Fibroblast of skin of right biceps (primary cell): ENCODE data around the gene CCDC17.
A peak's percentile ranks its signal among the peaks of the same experiment; 100 is the strongest.
"Not testable (repeated sequence)": the region's sequence is repeated elsewhere in the genome, so short reads cannot be mapped to it uniquely, and the experiment has no call there.

Source experiments
- DNase-seq: peaks from one replicate; pipeline ENCODE4 v3.0.0-alpha.2; 2013

The CCDC17 gene

DNA sequence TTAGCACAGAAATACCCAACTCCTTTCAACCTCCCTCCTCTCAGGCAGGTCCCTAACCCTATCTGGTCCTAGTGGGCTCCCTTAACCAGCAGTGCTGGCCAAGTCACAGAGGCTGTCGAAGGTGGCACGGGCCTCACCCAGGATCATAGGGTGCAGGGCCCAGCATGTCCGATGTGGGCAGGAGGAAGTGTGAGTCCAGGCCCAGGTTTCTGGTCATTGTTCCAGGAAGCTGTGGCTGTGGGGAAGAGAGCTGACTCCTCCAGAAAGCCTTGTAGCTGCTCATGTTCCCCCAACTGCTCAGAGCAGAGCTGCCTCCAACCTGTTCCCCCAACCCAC lies 2.4 kb downstream of the CCDC17 start:
- no peak for DNase-seq

DNA sequence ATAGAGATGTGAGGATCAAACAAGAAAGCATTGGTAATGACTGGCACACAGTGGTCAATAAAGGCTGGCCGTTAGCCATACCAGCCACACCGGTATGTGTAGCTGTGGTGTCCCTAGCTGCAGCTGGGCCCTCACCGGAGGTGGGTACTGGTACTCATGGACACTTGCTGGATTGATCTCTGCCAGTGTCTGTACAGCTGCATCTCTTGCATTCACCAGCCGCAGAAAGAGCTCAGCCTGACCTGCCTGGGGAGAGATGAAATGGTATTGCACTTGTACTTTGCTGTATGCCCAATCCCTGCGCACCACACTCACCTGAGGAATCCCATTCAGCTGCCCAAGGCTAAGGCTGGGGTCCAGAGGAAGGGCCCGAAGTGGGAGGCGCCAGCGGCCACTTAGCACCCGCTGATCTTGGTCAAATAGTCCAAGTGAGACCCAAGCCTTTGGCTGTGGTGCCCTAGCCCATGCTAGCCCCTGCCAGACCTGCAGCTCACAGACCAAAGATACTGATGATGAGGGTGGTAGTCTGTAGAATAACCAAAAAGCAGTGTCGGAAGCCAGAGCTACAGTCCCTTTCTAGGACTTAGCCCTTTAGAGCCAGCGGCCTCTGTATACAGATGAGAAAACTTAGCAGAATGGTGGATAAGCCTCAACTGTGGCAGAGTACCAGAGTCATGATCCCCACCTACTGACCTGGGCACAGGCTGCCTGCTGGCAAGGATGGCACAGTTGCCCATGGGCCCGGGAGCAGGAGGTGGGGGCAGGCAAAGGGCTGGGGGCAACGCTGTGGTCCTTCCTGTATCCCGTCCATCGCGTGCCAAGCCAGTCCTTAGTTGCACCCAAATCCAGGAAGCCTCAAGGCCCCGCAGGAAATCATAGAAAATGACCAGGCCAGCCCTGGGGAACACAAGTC lies 3.0 kb downstream of the CCDC17 start:
- DNase-seq: no peak

DNA sequence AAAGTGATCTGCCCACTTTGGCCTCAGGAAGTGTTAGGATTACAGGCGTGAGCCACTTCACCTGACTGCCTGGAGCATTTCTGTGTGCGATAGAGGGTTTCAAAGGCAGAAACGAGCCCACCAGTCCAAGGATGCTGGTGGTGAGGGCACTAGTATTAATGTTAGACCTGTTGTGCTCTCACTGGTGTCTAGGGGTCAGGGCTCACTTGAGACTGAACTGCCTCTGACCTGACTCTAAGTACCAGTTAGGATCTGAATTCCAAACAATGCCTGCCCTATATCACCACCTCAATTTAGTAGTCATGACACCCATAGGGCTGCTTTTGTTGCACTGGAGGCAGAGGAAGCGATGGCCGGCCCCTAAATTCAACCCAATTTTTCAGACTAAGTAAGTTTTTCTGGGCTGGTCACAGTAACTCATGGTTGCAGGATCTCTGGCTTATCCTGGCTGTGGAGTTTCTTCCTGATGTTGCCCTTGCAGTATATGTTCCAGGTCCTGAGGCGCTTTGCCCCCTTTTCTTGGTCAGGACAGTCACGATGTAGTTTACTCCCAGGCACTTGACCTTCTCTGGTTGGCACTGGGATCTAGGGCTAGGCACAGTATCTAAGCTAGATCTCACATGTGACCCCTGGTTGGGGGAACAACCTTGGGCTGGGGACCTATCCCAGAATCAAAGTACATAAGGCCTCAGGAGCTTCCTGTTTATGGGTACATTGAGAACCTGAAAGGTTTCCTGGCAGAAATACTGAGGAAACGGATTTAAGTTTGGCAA lies 4.5 kb downstream of the CCDC17 start:
- DNase-seq: no peak

DNA sequence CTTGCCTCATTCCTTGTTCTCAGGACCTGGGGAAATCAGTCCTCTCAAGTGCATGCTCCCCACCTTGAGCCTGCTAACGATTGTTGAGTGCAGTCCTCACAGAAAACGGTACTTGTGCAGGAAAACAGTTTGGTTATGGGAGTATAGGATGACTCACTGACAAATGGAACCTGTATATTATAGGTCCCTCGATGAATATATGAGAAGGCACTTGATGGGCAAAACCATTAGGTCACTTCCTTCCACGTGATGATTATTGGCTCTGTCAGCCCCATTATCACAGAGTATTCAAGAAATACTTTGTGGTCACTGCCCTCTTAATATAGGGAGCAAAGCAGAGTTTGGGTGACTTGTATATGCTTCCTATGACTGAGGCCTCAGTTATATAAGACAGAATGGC lies 6.2 kb downstream of the CCDC17 start:
- peak; percentile 28 for DNase-seq

DNA sequence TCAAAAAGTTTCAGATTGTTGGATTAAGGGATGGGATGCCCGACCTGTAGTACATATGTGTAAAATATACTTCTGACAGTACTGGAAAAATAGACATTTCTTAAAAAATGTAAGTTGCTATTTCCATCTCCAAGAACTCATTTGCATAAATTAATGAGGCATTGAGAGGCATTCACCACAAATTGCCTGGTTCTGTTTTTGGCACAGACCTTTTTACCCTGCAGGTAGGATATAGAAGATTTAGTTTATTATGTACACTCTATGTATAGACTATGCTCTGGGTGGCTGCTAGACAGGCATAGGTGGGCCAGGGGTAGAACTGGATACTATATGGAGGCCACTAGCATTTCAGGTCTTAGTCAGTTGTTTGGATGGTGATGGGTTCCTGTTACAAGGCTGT lies 8.0 kb downstream of the CCDC17 start:
- no peak for DNase-seq

DNA sequence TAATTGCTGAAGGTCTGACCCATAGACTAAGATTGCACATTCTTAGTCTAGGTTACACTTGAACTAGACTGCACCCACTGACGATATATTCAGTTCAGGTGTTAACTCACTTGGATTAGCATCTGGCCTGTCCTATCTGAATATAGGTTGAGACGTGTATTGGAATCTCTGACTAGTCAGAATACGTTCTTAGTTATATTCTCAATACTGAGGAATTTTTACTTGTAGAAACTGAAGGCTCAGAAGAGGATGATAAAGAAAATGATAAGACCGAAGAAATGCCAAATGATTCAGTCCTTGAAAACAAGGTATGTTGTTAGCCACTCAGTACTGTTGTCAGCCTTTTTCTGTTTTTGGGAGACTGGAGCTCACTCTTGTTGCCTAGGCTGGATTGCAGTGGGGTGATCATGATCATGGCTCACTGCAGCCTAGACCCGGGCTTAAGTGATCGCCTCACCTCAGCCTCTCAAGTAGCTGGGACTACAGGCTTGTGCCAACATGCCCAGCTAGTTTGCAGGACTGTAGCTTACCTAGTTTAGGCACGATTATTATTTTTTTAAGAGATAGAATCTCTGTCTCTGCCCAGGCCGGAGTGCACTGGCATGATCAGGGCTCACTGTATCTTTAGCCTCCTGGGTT lies 10.8 kb downstream of the CCDC17 start:
- no peak for DNase-seq

DNA sequence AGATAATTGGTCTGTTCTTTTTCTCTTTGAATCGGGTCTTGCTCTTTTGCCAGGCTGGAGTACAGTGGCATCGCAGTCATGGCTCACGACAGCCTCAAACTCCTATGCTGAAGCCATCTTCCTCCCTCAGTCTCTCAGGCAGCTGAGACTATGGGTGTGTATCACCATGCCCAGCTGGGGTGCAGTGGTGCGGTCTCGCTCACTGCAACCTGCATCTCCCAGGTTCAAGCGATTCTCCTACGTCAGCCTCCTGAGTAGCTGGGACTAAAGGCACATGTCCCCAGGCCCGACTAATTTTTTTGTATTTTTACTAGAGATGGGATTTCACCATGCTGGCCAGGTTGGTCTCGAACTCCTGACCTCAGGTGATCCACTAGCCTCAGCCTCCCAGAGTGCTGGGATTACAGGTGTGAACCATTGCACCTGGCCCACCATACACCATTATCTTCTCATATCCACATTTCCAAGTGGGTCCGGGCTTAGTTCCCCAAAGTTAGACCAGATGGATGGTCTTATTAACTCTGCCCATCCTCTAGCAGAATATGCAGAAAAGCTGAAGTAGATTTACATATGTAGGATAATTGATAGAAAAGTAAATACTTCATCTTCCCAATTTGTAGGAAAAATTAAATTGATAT lies 13.1 kb downstream of the CCDC17 start:
- DNase-seq: no peak

DNA sequence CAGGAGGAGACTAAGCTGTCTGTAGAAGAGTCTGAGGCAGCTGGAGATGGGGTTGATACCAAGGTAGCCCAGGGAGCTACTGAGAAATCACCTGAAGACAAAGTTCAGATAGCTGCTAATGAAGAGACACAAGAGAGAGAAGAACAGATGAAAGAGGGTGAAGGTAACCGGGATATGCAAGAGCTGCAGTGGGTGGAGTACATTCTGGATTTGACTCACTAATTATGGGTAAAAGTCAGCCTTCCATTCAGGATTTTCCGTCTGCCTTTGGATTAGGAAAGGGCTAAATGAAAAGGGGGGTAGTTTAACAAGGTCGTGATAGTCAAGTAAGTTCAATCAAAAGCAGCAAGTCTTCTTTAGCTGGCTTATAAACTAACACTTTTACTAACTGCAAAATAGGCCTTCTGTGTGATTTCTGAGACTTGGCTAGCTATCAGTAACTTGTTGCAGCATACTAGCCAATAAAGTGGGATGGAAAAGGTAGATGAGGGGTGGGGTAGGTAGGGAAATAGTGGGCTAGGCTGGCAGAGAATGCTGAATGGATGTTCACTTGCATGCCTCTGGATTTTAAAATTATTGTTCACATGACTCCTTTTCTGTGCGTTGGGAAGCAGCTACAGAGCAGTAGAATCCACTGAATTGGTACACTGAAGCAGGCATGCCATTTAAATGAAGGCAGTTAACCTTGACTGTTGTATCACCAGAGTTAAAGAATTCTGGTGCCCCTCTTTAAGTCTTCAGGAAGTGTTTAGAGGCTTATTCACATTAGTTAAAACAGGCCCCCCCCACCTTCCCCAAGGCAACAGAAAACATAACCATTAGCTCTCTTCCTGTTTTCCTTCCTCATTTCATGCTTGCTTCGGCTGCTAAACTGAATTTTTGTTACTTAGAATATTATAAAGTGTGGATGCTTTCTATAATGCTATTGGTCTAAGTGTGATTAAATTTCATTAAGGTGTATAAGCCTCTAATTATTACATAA lies 15.4 kb downstream of the CCDC17 start:
- DNase-seq: no peak

DNA sequence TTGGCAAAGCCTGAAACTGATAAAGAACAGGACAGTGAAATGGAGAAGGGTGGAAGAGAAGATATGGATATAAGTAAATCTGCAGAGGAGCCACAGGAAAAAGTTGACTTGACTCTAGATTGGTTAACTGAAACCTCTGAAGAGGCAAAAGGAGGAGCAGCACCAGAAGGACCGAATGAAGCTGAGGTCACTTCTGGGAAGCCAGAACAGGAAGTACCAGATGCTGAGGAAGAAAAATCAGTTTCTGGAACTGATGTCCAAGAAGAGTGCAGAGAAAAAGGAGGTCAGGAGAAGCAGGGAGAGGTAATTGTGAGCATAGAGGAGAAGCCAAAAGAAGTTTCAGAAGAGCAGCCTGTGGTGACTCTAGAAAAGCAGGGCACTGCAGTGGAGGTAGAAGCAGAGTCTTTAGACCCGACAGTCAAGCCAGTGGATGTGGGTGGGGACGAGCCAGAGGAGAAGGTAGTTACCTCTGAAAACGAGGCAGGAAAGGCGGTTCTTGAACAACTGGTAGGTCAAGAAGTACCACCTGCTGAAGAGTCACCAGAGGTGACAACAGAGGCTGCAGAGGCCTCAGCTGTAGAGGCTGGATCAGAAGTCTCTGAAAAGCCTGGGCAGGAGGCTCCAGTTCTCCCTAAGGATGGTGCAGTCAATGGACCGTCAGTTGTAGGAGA lies 16.3 kb downstream of the CCDC17 start:
- no peak for DNase-seq

DNA sequence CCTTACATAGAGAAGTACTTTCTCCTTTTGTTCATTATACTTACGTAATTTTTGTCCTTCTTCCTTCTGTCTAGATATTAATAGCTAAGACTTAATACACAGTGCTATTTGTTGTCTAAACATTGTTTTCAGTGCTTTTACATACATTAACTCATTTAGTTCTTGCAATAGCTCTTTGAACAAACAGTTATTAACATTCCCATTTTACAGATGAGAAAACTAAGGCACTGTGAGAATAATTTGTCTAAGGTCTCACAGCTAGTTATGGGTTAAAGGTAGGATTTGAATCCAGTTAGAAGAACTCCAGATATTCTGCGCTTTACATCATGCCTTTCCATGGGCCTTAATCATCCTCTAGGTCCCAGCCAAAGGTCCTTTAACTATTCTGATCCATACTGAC lies 19.6 kb downstream of the CCDC17 start:
- no peak for DNase-seq

DNA sequence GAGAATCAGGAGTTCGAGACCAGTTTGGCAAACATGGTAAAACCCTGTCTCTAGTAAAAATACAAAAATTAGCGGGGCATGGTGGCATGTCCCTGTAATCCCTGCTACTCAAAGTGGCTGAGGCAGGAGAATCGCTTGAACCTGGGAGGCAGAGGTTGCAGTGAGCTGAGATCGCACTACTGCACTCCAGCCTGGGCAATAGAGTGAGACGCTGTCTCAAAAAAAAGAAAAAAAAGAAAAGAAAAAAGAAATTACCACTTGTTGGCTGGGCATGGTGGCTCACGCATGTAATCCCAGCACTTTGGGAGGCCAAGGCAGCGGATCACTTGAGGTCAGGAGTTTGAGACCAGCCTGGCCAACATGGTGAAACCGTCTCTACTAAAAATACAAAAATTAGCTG lies 27.1 kb downstream of the CCDC17 start:
- not testable (repeated sequence) for DNase-seq

DNA sequence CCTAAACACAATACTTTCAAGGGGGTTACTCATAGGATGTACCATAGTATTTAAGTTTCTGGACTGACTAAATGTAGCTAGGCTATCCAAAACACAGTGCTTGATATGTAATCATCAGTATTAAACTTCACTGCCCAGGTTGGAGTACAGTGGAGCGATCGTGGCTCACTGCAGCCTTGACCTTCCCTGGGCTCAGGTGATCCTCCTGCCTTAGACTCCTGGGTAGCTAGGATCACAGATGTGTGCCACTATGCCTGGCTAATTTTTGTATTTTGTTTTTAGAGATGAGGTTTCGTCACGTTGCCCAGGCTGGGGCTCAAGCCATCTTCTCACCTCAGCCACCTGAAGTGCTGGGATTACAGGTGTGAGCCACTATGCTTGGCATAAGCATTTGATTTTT lies 29.4 kb downstream of the CCDC17 start:
- no peak for DNase-seq

DNA sequence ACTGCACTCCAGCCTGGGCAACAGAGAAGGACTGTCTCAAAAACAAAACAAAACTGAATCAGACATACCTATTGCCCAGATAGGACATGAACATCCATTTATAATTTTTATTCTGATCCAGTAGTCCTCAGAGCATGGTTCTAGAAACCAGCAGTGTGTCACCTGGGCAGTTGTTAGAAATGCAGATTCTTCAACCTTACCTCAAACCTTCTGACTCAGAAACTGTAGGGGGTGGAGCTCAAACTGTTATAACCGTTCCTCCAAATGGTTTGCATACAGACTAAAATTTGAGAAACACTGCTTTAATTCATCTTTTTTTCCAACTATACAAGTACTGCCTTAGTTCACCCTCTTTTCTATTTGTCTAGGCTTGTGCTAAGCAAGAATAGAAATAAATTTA lies 34.0 kb downstream of the CCDC17 start:
- DNase-seq: no peak

DNA sequence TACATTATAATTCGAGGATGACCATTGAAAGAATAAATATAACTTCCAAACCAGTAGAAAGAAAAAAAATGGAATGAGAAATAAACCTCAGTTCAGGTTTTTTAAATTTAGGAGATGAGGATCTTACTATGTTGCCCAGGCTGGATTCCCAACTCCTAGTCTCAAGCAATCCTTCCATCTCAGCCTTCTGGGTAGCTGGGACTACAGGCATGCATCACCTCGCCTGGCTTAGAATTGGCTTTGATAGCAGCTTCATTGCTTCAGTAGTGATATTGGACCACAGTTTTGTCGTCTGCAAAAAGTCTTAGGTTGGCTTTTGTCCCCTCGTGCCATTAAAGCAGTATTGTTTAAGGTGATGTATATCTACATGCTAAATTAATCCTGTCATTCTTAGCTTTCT lies 37.1 kb downstream of the CCDC17 start:
- no peak for DNase-seq

DNA sequence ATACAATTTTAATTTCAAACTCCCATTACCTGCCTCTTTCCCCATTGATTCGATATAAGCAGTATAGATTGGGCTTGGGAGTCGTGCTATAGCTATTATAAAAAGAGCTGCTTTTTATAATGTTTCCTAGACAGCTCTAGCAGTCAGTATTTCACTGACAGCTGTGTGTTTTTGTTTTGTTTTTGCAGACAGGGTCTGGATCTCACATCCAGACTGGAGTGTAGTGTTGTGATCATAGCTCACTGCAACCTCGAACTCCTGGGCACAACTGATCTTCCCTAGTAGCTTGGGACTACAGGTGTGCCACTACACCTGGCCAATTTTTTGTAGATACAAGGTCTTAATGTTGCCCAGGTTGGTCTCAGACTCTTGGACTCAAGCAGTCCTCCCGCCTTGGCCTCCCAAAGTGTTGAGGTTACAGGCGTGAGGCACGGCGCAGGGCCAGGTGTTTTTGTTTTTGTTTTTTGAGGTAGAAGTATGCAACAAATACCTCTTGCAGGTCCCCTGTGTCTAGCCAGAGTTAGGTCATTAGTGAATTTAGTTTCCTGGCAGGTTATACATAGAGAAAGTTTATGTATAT lies 38.3 kb downstream of the CCDC17 start:
- no peak for DNase-seq

DNA sequence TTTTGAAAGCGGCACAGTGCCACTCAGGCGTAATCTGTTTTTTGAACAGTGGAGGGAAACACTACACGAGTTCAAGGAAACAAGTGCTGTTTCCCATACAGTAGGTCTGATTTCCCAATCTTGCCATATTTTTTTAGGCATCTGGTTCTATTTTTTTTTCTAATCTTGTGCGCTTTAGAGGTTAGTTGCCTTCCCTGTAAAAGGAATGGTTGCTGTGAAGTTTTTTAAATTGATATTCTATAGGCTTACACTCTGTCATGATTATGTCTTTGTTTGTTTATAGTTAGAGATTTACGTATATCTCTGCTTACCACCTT lies 38.8 kb downstream of the CCDC17 start:
- no peak for DNase-seq

DNA sequence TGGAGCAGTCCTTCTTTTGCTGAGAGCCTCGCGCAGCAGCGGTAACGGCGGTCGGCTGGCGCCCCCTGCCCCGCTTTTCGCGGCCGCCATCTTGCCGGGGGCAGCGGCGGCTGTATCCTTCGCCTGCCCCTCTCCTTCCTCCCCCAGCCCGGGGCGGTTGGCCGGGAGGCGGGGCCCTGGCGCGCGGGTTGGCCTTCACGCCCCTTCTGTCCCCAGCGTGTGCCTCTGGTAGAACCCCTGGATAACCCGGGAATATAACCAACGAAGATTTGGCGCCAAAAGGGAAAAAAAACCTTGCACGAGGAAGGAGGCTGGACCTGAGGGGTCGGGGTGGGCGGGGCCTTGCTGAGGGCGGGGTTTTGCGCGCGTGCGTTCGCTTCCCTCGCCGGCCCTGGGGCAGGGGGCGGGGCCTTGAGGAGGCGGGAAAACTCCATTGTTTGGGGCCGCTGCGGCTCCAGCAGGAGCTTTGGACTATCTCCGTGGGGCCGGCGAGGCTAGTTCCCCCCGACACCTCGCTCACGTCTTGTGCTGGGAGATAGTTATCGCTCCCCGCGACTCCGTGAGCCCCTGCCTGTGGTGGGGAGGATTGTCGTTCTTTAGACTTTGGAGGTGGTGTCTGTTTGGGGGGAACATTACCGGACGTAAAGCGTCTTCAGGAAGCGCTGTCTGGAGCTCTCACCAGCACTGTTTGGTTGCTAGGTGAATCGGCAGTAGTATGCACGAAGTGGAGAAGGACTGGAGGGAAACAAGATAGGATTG lies 39.3 kb downstream of the CCDC17 start:
- DNase-seq: peak; percentile 89

DNA sequence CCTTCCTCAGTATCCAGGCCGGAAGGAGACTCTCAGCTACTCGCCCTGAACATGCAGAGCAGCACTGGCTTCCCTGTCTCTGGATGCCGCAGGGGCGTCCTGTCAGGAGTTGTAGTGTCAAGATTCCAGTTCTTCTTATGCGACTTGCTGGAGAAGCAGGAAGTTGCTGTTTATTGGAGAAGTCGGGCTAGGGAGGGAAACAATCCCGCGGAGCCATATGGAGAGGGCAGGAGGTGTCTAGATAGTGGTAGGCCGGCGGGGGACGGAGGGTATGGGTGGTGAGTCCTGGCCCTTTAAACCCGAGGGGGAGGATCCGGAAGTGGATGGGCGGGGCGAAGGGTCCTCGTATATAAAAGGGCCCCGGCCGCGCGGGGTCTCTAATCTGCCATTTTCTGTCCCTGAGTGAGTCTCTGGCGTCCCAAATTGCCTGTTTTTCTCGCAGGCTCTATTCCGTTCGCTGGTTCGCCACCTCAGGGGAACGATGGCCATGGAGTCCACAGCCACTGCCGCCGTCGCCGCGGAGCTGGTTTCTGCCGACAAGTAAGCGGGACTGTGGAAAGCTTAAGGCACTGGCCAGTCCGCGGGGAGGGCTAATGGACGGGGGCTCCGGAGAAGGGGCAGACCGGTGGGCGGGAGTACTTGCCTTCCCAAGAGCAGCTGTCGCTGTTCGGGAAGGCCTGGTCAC lies 40.0 kb downstream of the CCDC17 start, which contains the start of gene NASP:
TSS of gene NASP (plus strand) at position 376 of the 685 bp plus-strand sequence. CDS start at position 482, 106 bp downstream.
- DNase-seq: peak; percentile 84

DNA sequence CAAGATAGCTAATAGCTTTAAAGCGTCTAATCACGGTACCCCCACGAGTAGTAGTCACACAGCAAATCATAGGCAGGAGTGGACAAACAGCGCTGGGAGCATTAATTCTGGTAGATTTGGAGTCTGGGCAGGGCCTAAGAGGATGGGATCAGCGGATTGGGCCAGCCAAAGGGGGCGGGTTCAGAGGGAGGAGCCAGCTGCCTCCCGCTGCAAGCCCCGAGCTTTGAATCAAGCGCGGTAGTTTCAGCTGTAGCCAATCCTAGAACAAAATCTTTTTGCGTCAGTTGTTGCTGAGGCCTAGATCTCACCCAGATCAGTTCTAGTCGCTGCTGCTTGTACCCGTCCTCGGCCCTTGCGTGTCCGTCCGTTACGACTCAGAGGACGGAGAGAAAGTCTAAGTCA lies 40.6 kb downstream of the CCDC17 start:
- DNase-seq: peak; percentile 96
